Peyer's patch (tissue), 4 donors: ENCODE data around the gene SYCN. TPM values are rescaled to one million over a fixed set of nuclear protein-coding genes. Genes with fewer than 3 reads are reported as not detected.

Experiments
- DNase-seq, 3 donors: peaks; one replicate each; pipeline ENCODE4 v3.0.0-alpha.2; 2017 to 2019
- H3K27ac ChIP-seq, 4 donors: fragments of 200-600 bp; sonication (generic); one replicate each; pipeline ENCODE4 v1.5.1; 2016 to 2019
- H3K27me3 ChIP-seq, 2 donors: fragments of 200-600 bp; sonication (generic); one replicate each; pipeline ENCODE4 v1.5.1; 2019
- H3K36me3 ChIP-seq, 3 donors: fragments of 200-600 bp; sonication (generic); one replicate each; pipeline ENCODE4 v1.5.1; 2016 to 2019
- H3K4me1 ChIP-seq, 4 donors: fragments of 200-600 bp; sonication (generic); one replicate each; pipeline ENCODE4 v1.5.1; 2016 to 2019
- H3K4me3 ChIP-seq, 4 donors: fragments of 200-600 bp; sonication (generic); 1 replicate in 3 of 4; 2 replicates in 1 of 4; pipeline ENCODE4 v1.5.1; 2016 to 2019; ENCODE audit warnings: mild to moderate bottlenecking in 1 of 4
- H3K9me3 ChIP-seq, 4 donors: fragments of 200-600 bp; sonication (generic); one replicate each; pipeline ENCODE4 v1.5.1; 2016 to 2019; ENCODE audit warnings: mild to moderate bottlenecking in 1 of 4
- POLR2A ChIP-seq, 2 donors: fragments of 450-650 bp; IDR thresholded peaks; one replicate each; pipeline ENCODE4 v1.5.1; 2017; ENCODE audit warnings: antibody characterized with exemption in 2 of 2, mild to moderate bottlenecking in 2 of 2, moderate library complexity in 2 of 2
- total RNA-seq, 4 donors: library from RNA; depleted of rRNA; stranded (reverse); fragments of >200 nt; gene quantifications; one replicate each; pipeline ENCODE4 v1.1.0, GENCODE V29; 2016
- TF ChIP-seq, protein P1 (sequence below), 6 experiments: fragments of 450-650 bp in 4 of 6; fragments of 200-600 bp in 2 of 6; sonication (generic) in 1 of 6; IDR thresholded peaks; one replicate each; pipeline ENCODE4 v1.5.1; 2017 to 2019; ENCODE audit warnings: antibody characterized with exemption in 6 of 6, mild to moderate bottlenecking in 3 of 6, moderate library complexity in 1 of 6

SYCN gene, protein sequence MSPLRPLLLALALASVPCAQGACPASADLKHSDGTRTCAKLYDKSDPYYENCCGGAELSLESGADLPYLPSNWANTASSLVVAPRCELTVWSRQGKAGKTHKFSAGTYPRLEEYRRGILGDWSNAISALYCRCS
- total RNA-seq, result not detected

DNA sequence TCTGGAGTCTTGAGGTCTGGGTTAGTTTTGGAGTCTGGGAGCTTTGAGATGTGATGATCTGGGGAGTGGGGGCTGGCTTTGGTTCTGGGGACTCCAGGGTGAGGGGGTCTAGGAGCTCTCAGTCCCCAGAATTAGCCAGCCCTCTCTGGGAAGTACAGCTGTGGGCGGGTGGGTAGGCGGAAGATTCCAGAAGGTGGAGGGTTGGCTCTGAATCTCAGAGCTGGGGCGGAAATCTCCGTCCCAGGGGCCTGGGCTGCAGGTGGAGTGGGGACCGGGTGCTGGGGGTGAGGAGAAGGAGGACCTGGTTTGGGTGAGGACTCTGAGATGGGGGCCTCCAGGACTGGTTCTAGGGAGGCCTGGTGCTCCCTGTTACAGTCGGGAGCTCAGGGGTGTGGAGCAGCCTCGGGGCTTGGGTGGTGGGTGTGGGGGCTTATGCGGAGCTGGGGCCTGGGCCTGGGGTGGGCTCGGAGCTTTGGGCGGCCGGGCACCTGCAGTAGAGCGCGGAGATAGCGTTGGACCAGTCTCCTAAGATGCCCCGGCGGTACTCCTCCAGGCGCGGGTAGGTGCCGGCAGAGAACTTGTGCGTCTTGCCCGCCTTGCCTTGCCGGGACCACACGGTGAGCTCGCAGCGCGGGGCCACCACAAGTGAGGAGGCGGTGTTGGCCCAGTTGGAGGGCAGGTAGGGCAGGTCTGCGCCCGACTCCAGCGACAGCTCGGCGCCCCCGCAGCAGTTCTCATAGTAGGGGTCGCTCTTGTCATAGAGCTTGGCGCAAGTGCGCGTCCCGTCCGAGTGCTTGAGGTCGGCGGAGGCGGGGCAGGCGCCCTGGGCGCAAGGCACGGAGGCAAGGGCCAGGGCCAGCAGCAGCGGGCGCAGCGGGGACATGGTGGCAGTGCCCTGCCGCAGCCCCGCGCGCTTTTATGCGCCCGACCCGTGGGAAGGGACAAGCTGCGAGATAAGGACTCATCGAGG is at the start of gene SYCN:
SYCN (minus strand) TSS at position 892 of the 970 bp plus-strand sequence; CDS start at position 883, 9 bp downstream.
- H3K4me1 ChIP-seq, result no peaks in the 10 kb centered on the region
- H3K27me3 ChIP-seq, result peaks cover 0 to 22% of the 10 kb centered on the region in 2 donors
- no peaks in the 10 kb centered on the region for H3K9me3 ChIP-seq
- TF ChIP-seq, protein P1, sequence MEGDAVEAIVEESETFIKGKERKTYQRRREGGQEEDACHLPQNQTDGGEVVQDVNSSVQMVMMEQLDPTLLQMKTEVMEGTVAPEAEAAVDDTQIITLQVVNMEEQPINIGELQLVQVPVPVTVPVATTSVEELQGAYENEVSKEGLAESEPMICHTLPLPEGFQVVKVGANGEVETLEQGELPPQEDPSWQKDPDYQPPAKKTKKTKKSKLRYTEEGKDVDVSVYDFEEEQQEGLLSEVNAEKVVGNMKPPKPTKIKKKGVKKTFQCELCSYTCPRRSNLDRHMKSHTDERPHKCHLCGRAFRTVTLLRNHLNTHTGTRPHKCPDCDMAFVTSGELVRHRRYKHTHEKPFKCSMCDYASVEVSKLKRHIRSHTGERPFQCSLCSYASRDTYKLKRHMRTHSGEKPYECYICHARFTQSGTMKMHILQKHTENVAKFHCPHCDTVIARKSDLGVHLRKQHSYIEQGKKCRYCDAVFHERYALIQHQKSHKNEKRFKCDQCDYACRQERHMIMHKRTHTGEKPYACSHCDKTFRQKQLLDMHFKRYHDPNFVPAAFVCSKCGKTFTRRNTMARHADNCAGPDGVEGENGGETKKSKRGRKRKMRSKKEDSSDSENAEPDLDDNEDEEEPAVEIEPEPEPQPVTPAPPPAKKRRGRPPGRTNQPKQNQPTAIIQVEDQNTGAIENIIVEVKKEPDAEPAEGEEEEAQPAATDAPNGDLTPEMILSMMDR (IDR thresholded peaks at IDR 0.05), result no peak
- TF ChIP-seq POLR2A (IDR thresholded peaks at IDR 0.05), result no peak
- H3K4me3 ChIP-seq, result no peak within 1 kb of the TSS
- no peak within 1 kb of the TSS for H3K27ac ChIP-seq
- DNase-seq, result no peak
- H3K36me3 ChIP-seq, result no peaks in the 10 kb centered on the region

DNA sequence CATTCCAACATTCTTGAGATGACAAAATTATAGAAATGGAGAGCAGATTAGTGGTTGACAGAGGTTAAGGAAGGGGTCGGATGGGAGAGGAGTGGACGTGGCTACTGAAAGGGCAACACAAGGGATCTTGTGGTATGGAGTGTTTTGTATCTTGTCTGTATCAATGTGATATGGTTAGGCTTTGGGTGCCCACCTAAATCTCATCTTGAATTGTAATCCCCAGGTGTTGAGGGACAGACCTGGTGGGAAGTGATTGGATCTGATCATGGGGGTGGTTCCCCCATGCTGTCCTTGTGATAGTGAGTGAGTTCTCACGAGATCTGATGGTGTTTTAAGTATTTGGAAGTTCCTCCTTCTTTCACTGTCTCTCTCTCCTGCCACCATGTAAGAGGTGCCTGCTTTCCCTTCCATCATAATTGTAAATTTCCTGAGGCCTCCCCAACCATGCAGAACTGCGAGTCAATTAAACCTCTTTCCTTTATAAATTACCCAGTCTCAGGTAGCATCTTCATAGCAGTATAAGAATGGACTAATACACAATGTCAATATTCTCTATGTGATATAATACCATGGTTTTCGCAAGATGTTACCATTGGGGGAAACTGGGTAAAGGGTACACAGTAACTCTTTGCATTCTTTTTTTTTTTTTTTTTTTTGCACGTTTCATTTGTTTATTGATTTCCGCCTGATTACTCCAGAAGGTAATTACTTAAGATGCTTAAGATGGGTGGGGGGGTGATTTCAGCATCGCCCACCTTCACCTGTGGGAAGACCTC is 49.5 kb upstream of the SYCN start:
- Histone ChIP-seq H3K36me3 (no peaks in the 10 kb centered on the region), H3K4me1 (peaks cover 0 to 7% (median 0%) of the 10 kb centered on the region in 4 donors), H3K27me3 (no peaks in the 10 kb centered on the region), H3K27ac (no peak overlapping the region), H3K9me3 (no peaks in the 10 kb centered on the region), H3K4me3 (no peak overlapping the region)
- TF ChIP-seq, protein P1 (IDR thresholded peaks at IDR 0.05), result no peak
- no peak for TF ChIP-seq POLR2A (IDR thresholded peaks at IDR 0.05)
- no peak for DNase-seq

DNA sequence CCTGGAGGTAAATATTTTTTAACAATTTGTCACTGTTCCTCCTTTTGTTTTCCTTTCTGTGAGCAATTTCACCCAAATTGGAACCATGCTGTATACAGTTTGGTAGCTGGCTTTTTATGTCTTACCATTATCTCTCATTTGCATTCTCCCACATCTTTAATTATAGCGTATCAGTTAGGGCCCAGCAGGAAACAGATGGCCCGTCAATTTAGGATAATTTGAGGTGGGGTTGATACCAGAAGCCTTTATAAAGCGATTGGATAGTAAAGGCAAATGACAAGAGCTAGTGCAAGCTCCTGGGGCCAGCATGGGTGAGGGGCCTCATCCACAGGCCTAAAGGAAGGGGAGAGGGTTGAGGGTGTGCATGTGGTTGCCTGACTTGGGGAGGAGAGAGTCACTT is 48.4 kb upstream of the SYCN start:
- no peak for DNase-seq
- H3K27ac ChIP-seq, result no peak overlapping the region
- no peak overlapping the region for H3K4me3 ChIP-seq
- H3K27me3 ChIP-seq, result peaks cover 0 to 11% of the 10 kb centered on the region in 2 donors
- TF ChIP-seq, protein P1 (IDR thresholded peaks at IDR 0.05), result no peak
- no peak for TF ChIP-seq POLR2A (IDR thresholded peaks at IDR 0.05)
- no peaks in the 10 kb centered on the region for H3K36me3 ChIP-seq
- H3K4me1 ChIP-seq, result peaks cover 0 to 16% (median 0%) of the 10 kb centered on the region in 4 donors
- H3K9me3 ChIP-seq, result no peaks in the 10 kb centered on the region

DNA sequence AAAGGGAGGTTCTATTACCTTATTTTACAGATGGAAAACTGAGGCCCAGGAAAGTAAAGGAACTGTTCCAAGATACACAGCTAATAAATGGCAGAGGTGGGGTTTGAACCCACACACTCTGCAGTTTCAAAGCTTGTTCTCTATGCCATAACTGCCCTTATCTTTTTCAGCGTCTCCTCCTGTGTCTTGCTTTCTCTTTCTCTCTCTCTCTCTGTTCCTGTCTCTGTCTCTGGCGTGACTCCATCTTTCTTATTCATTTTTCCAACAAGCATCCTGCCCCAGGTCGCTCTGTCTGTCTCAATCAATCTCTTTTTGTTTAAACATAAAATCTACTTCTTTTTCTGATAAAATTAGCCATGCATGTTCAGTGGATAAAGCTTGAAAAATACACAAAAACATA is 47.8 kb upstream of the SYCN start:
- Histone ChIP-seq H3K27ac (no peak overlapping the region), H3K9me3 (no peaks in the 10 kb centered on the region), H3K4me3 (no peak overlapping the region), H3K4me1 (peaks cover 0 to 21% (median 0%) of the 10 kb centered on the region in 4 donors), H3K27me3 (peaks cover 0 to 16% of the 10 kb centered on the region in 2 donors), H3K36me3 (no peaks in the 10 kb centered on the region)
- TF ChIP-seq, protein P1 (IDR thresholded peaks at IDR 0.05), result no peak
- no peak for TF ChIP-seq POLR2A (IDR thresholded peaks at IDR 0.05)
- no peak for DNase-seq

DNA sequence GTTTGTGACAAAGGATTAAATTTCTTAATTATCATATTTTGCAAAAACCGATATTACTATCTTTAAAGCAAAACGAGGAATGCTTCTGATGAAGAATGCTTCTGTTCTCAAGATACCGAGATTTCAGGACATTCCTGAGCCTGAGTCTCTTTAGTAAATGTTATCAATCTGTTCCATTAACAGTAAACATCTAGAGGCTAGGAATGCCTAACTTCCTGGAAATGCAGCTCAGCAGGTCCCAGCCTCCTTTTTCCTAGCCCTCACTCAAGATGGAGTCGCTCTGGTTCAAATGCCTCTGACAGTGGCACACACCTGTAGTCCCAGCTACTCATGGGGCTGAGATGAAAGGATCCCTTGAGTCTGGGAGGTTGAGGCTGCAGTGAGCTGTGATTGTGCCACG is 47.0 kb upstream of the SYCN start:
- peaks cover 0 to 21% (median 0%) of the 10 kb centered on the region in 4 donors for H3K4me1 ChIP-seq
- H3K27ac ChIP-seq, result no peak overlapping the region
- no peaks in the 10 kb centered on the region for H3K9me3 ChIP-seq
- no peak overlapping the region for H3K4me3 ChIP-seq
- TF ChIP-seq POLR2A (IDR thresholded peaks at IDR 0.05), result no peak
- TF ChIP-seq, protein P1 (IDR thresholded peaks at IDR 0.05), result no peak
- H3K27me3 ChIP-seq, result peaks cover 0 to 16% of the 10 kb centered on the region in 2 donors
- DNase-seq, result no peak
- H3K36me3 ChIP-seq, result no peaks in the 10 kb centered on the region
